Fibroblast of lung (primary cell): ENCODE data around the gene BCLAF1.

Source experiments
- EZH2 ChIP-seq: IDR thresholded peaks from 2 replicates; pipeline ENCODE4 v1.5.1; 2012; ENCODE audit warnings: low read length, control low read depth, mild to moderate bottlenecking; ENCODE audit errors: missing control alignments
- TF ChIP-seq, protein P1 (sequence below), 2 donors: IDR thresholded peaks in 1 of 2; conservative IDR thresholded peaks in 1 of 2; 1 replicate in 1 of 2; 2 replicates in 1 of 2; pipeline ENCODE4 v1.5.1; 2011 to 2012; ENCODE audit warnings: low read length in 2 of 2, control low read depth in 1 of 2, inconsistent platforms in 1 of 2, low read depth in 1 of 2, mild to moderate bottlenecking in 1 of 2

DNA sequence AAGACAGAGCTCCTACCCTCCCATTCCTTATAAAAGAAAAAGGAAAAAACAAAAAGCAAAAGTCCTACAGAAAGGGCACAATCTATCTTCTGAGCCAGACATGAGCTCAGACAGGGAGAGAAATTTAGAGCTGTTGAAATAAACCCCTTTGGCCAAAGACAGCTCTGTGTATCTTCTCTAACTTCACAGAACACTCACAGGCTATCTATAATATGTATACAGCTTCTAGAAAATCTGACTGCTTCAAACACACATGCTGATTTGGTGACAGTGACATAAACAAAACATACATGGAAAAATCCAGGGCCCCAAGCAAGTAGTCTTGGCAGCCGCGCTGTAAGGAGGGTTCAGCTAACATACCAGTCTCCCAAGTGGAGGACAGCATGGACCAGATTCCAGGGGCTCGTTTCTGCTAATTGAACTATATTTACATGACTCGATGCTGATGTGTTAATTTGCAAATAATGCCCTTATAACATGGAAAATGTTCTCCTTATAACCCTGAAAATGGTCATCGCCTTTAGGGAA lies 76.6 kb downstream of the BCLAF1 start:
- TF ChIP-seq, protein P1, sequence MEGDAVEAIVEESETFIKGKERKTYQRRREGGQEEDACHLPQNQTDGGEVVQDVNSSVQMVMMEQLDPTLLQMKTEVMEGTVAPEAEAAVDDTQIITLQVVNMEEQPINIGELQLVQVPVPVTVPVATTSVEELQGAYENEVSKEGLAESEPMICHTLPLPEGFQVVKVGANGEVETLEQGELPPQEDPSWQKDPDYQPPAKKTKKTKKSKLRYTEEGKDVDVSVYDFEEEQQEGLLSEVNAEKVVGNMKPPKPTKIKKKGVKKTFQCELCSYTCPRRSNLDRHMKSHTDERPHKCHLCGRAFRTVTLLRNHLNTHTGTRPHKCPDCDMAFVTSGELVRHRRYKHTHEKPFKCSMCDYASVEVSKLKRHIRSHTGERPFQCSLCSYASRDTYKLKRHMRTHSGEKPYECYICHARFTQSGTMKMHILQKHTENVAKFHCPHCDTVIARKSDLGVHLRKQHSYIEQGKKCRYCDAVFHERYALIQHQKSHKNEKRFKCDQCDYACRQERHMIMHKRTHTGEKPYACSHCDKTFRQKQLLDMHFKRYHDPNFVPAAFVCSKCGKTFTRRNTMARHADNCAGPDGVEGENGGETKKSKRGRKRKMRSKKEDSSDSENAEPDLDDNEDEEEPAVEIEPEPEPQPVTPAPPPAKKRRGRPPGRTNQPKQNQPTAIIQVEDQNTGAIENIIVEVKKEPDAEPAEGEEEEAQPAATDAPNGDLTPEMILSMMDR (conservative IDR thresholded peaks at IDR 0.05 in 1 of 2, IDR thresholded peaks at IDR 0.05 in 1 of 2; ENCODE audit: low read depth in 1 of 2, low read length in 2 of 2), result no peak
- TF ChIP-seq EZH2, result no peak
